ENCODE data around the gene ADK.

DNA sequence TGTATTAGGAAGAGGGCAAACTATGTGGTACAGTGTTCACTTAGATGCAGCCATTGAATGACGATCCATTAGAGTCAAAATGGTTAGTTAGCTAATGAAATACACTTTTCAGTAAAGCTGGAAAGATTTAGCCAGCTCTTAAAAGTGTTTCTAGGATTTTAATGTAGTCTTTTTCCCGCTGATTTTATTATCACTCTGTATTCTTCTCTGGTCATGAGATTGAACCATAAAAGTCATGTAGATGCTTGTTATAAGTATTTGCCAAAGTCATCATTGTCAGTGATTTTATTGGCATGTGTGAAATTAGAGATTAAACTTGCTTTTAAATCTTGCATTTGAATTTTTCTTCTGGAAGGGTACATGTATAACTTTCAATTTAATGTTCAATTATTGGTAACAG lies 93.8 kb downstream of the ADK start:
- TF ChIP-seq, protein P1, sequence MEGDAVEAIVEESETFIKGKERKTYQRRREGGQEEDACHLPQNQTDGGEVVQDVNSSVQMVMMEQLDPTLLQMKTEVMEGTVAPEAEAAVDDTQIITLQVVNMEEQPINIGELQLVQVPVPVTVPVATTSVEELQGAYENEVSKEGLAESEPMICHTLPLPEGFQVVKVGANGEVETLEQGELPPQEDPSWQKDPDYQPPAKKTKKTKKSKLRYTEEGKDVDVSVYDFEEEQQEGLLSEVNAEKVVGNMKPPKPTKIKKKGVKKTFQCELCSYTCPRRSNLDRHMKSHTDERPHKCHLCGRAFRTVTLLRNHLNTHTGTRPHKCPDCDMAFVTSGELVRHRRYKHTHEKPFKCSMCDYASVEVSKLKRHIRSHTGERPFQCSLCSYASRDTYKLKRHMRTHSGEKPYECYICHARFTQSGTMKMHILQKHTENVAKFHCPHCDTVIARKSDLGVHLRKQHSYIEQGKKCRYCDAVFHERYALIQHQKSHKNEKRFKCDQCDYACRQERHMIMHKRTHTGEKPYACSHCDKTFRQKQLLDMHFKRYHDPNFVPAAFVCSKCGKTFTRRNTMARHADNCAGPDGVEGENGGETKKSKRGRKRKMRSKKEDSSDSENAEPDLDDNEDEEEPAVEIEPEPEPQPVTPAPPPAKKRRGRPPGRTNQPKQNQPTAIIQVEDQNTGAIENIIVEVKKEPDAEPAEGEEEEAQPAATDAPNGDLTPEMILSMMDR (conservative IDR thresholded peaks at IDR 0.05; ENCODE audit: low read length): no peak
- TF ChIP-seq EZH2phosphoT487 (IDR thresholded peaks at IDR 0.05; ENCODE audit: borderline replicate concordance, low read depth, low read length): no peak

Measured in OCI-LY7 (cell line).